HL-60 (cell line): ENCODE measurements around the gene PDZD4.

ENCODE experiments used
- DNase-seq, 2 experiments: peaks; one replicate each; pipeline ENCODE4 v3.0.0-alpha.2; 2010 to 2020; ENCODE audit warnings: low read depth in 1 of 2, low spot score in 1 of 2
- H3K27ac ChIP-seq: fragments of 250-450 bp; sonication (Bioruptor Pico); replicated peaks from 2 replicates; pipeline ENCODE4 v1.5.1; 2020; ENCODE audit warnings: mild to moderate bottlenecking, moderate library complexity
- H3K27me3 ChIP-seq: fragments of 250-450 bp; sonication (Bioruptor Pico); 2 replicates; pipeline ENCODE4 v1.5.1; 2021; ENCODE audit warnings: mild to moderate bottlenecking, moderate library complexity; ENCODE audit not compliant: insufficient read depth, poor library complexity, severe bottlenecking
- H3K4me3 ChIP-seq: replicated peaks from 2 replicates; pipeline ENCODE4 v1.5.1; 2011; ENCODE audit warnings: mild to moderate bottlenecking, control low read depth, low read length; ENCODE audit not compliant: insufficient read depth
- GABPA ChIP-seq: IDR thresholded peaks from 2 replicates; pipeline ENCODE4 v1.6.1; 2012; ENCODE audit warnings: low read depth
- POLR2AphosphoS5 ChIP-seq: IDR thresholded peaks from 2 replicates; pipeline ENCODE4 v1.6.1; 2012; ENCODE audit warnings: low read depth
- SPI1 ChIP-seq: IDR thresholded peaks from 2 replicates; pipeline ENCODE4 v1.6.1; 2012; ENCODE audit warnings: low read depth, mild to moderate bottlenecking, borderline replicate concordance
- TF ChIP-seq, protein P1 (sequence below): IDR thresholded peaks from 2 replicates; pipeline ENCODE4 v1.6.1; 2012; ENCODE audit warnings: low read depth; ENCODE audit not compliant: insufficient replicate concordance
- TF ChIP-seq, protein P2 (sequence below): IDR thresholded peaks from one replicate; pipeline ENCODE4 v1.5.1; 2011; ENCODE audit warnings: low read length, control low read depth, inconsistent platforms; ENCODE audit not compliant: insufficient read depth

PDZD4 gene

DNA sequence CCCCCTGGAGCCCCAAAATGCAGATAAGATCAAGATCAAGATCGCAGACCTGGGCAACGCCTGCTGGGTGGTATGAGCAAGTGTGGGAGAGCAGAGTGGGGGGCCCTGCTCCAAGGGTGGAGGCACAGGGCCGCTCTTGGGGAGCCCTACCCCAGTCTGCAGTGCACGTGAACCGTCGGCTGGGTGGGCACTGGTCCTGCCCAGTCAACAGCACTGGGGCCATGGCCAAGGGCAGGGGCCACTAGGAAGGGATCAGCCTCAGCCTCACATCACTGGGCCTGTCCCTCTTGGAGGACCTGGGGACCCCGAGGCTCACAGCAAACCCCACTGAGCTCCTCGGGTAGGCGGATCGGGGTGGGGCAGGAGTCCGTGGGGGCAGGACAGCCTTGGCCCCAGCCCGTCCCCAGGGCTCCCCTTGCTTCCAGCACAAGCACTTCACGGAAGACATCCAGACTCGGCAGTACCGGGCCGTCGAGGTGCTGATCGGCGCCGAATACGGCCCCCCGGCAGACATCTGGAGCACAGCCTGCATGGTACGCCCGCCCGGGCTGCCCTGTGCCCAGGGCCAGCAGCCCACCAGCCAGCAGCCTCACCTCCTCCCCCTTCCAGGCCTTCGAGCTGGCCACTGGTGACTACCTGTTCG lies 45.9 kb downstream of the PDZD4 start:
- no peak overlapping the region for H3K27ac ChIP-seq
- no peak for DNase-seq
- no peak for TF ChIP-seq SPI1
- no peak for TF ChIP-seq GABPA
- TF ChIP-seq, protein P1, sequence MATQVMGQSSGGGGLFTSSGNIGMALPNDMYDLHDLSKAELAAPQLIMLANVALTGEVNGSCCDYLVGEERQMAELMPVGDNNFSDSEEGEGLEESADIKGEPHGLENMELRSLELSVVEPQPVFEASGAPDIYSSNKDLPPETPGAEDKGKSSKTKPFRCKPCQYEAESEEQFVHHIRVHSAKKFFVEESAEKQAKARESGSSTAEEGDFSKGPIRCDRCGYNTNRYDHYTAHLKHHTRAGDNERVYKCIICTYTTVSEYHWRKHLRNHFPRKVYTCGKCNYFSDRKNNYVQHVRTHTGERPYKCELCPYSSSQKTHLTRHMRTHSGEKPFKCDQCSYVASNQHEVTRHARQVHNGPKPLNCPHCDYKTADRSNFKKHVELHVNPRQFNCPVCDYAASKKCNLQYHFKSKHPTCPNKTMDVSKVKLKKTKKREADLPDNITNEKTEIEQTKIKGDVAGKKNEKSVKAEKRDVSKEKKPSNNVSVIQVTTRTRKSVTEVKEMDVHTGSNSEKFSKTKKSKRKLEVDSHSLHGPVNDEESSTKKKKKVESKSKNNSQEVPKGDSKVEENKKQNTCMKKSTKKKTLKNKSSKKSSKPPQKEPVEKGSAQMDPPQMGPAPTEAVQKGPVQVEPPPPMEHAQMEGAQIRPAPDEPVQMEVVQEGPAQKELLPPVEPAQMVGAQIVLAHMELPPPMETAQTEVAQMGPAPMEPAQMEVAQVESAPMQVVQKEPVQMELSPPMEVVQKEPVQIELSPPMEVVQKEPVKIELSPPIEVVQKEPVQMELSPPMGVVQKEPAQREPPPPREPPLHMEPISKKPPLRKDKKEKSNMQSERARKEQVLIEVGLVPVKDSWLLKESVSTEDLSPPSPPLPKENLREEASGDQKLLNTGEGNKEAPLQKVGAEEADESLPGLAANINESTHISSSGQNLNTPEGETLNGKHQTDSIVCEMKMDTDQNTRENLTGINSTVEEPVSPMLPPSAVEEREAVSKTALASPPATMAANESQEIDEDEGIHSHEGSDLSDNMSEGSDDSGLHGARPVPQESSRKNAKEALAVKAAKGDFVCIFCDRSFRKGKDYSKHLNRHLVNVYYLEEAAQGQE, result no peak
- TF ChIP-seq, protein P2, sequence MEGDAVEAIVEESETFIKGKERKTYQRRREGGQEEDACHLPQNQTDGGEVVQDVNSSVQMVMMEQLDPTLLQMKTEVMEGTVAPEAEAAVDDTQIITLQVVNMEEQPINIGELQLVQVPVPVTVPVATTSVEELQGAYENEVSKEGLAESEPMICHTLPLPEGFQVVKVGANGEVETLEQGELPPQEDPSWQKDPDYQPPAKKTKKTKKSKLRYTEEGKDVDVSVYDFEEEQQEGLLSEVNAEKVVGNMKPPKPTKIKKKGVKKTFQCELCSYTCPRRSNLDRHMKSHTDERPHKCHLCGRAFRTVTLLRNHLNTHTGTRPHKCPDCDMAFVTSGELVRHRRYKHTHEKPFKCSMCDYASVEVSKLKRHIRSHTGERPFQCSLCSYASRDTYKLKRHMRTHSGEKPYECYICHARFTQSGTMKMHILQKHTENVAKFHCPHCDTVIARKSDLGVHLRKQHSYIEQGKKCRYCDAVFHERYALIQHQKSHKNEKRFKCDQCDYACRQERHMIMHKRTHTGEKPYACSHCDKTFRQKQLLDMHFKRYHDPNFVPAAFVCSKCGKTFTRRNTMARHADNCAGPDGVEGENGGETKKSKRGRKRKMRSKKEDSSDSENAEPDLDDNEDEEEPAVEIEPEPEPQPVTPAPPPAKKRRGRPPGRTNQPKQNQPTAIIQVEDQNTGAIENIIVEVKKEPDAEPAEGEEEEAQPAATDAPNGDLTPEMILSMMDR, result no peak
- no peak for TF ChIP-seq POLR2AphosphoS5

DNA sequence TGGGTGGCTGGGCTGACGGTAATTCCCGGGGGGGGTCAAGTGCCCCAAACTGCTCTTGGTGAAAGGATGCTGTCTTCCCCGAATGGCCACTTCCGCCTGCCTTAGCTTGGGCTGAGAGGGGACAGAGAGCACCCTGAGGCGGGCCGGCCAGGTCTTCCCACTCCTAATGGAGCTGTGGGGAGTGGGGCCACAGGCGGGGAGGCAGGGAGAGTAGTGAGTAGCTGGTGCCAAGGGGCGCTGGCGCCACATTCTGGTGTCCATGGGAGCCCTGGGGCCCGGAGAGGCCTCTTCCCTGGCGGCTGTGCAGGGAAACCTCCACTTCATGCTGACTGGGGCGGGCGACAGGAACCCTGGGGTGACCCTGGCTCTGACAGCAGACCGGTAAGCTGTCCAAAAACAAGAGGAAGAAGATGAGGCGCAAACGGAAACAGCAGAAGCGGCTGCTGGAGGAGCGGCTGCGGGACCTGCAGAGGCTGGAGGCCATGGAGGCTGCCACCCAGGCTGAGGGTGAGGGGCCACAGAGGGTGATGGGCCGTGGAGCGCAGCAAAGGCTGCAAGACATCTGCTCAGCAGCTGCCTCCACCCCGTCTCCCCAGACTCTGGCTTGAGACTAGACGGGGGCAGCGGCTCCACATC lies 46.8 kb downstream of the PDZD4 start:
- no peak for DNase-seq
- TF ChIP-seq POLR2AphosphoS5 (no peak), SPI1 (no peak), GABPA (no peak)
- TF ChIP-seq, protein P2, result no peak
- TF ChIP-seq, protein P1, result no peak
- H3K27me3 ChIP-seq, result no peaks in the 10 kb centered on the region
- H3K4me3 ChIP-seq, result no peak overlapping the region
- H3K27ac ChIP-seq, result no peak overlapping the region

More for the DNA sequence above, 45.9 kb downstream of the PDZD4 start:
- Histone ChIP-seq H3K27me3 (no peaks in the 10 kb centered on the region), H3K4me3 (no peak overlapping the region)

DNA sequence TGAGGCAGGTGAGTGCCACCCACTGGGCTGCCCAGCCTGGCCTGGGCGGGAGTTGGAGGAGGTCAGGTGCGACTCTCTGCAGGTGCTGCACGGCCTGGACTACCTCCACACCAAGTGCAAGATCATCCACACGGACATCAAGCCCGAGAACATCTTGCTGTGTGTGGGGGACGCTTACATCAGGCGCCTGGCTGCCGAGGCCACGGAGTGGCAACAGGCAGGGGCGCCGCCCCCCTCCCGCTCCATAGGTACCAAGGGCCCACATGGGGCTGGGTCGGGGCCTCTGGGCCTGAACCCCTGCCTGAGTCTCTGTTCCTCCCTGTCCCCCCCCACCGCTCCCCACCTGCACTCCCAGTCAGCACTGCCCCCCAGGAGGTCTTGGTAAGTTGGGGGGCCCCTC lies 47.5 kb downstream of the PDZD4 start:
- TF ChIP-seq GABPA (no peak), POLR2AphosphoS5 (no peak), SPI1 (no peak)
- TF ChIP-seq, protein P2, result no peak
- TF ChIP-seq, protein P1, result no peak
- DNase-seq, result no peak
- H3K27me3 ChIP-seq, result no peaks in the 10 kb centered on the region
- H3K27ac ChIP-seq, result no peak overlapping the region
- H3K4me3 ChIP-seq, result no peak overlapping the region
